Ovary (tissue), 9 donors: ENCODE results near the gene KIF3B. TPM values are rescaled to one million over a fixed set of nuclear protein-coding genes. Genes with fewer than 3 reads are reported as not detected.
A peak's percentile ranks its signal among the peaks of the same experiment; 100 is the strongest.

Experiments used
- DNase-seq, 5 donors: peaks; one replicate each; pipeline ENCODE4 v3.0.0-alpha.2; 2019 to 2020
- H3K27ac ChIP-seq, 2 donors: fragments of 200-600 bp; one replicate each; pipeline versions ENCODE4 v1.5.1 to v1.8.0; 2019 to 2022
- H3K27me3 ChIP-seq: fragments of 200-600 bp; one replicate; pipeline ENCODE4 v1.8.0; 2022
- H3K36me3 ChIP-seq: fragments of 200-600 bp; sonication (generic); one replicate; pipeline ENCODE4 v1.5.1; 2019
- H3K4me1 ChIP-seq: one replicate; pipeline ENCODE4 v1.8.1; 2013; ENCODE audit warnings: mild to moderate bottlenecking, moderate library complexity; ENCODE audit not compliant: insufficient read depth
- H3K4me3 ChIP-seq: fragments of 200-600 bp; sonication (generic); one replicate; pipeline ENCODE4 v1.5.1; 2017
- H3K9me3 ChIP-seq, 2 donors: fragments of 200-600 bp in 1 of 2; sonication (generic) in 1 of 2; one replicate each; pipeline versions ENCODE4 v1.5.1 to v1.8.1; 2013 to 2019; ENCODE audit warnings: mild to moderate bottlenecking in 1 of 2, moderate library complexity in 1 of 2
- CTCF ChIP-seq, 3 donors: fragments of 450-650 bp in 2 of 3; fragments of 200-600 bp in 1 of 3; IDR thresholded peaks; one replicate each; pipeline versions ENCODE4 v1.5.1 to v1.8.0; 2016 to 2022; ENCODE audit warnings: antibody characterized with exemption in 3 of 3, mild to moderate bottlenecking in 1 of 3
- EP300 ChIP-seq: sonication (generic); formaldehyde crosslinking; IDR thresholded peaks from one replicate; pipeline ENCODE4 v1.6.1; 2017; ENCODE audit warnings: antibody characterized with exemption
- POLR2A ChIP-seq: fragments of 450-650 bp; IDR thresholded peaks from one replicate; pipeline ENCODE4 v1.6.1; 2017; ENCODE audit warnings: antibody characterized with exemption, mild to moderate bottlenecking, moderate library complexity
- WGBS, 3 donors: extraction: QIAGEN DNeasy Blood & Tissue Kit in 1 of 3; methylation state at CpG; one replicate each; pipeline versions ENCODE4 v1.1.5 to v1.1.7; 2013 to 2017; 5-methylcytosine and 5-hydroxymethylcytosine counted together
- intact Hi-C, 4 donors: fragments of 100-400 bp; cut with DNase I; formaldehyde crosslinking; loops; one replicate each; pipeline versions ENCODE4 v1.11.0 to v1.15.1; 2022 to 2023
- polyA plus RNA-seq, 2 donors: library from polyadenylated mRNA; stranded (reverse); fragments of 200-250 nt in 1 of 2; fragments of 350-450 nt in 1 of 2; fragmentation: Illumina TruSeq in 1 of 2; extraction: RNeasy Lipid Tissue Mini Kit (QIAGEN cat#74804) in 1 of 2; gene quantifications; one replicate each; pipeline ENCODE4 v1.2.3, GENCODE V29; 2013 to 2014
- total RNA-seq, 7 donors: library from RNA; depleted of rRNA in 2 of 7; stranded (reverse); fragments of >200 nt in 2 of 7; fragmentation: NEBNext Ultra II Directional in 3 of 7; extraction: Animal tissue kit (Norgen Biotek cat#: 25700) in 3 of 7; gene quantifications; one replicate each; pipeline versions ENCODE4 v1.1.0 to v1.2.4, GENCODE V29; 2016 to 2023
- donor health status: DM: no; HTN: no; CAD: no; lungs with moderate emphysema.
- donor health status: DM: no; HTN: no; CAD: no.
- donor health status: Bipolar disorder and iron deficiency.
- donor health status: DM: yes; HTN: yes; CAD: no.
- donor health status: DM: no; HTN: no; CAD: no.
- donor health status: DM: yes; HTN: yes; CAD: no.

Gene KIF3B
- total and polyA plus RNA-seq, 9 donors: 10.6 to 29.8 (median 23.7) TPM

GRCh38 chr20:32330555-32330897 is 53.1 kb downstream of the KIF3B start:
- H3K27ac ChIP-seq: no peak overlapping the region
- peaks cover 7% of the 10 kb centered on the region for H3K4me1 ChIP-seq
- no peak overlapping the region for H3K4me3 ChIP-seq
- no peaks in the 10 kb centered on the region for H3K36me3 ChIP-seq
- H3K27me3 ChIP-seq: no peaks in the 10 kb centered on the region
- 81 to 96% (median 91%) methylated on average over 1 of the region's 1 CpG for WGBS, 3 donors
- H3K9me3 ChIP-seq: no peaks in the 10 kb centered on the region
- intact Hi-C loops: no loop called here
- TF ChIP-seq POLR2A (no peak), EP300 (no peak), CTCF (IDR thresholded peaks at IDR 0.05) (no peak)
- no peak for DNase-seq

- Histone ChIP-seq H3K9me3 (no peaks in the 10 kb centered on the region), H3K4me1 (no peaks in the 10 kb centered on the region), H3K27me3 (no peaks in the 10 kb centered on the region), H3K4me3 (no peak overlapping the region), H3K27ac (no peak overlapping the region), H3K36me3 (no peaks in the 10 kb centered on the region)
- no peak for TF ChIP-seq CTCF (IDR thresholded peaks at IDR 0.05)
- no peak for TF ChIP-seq POLR2A
- no peak for TF ChIP-seq EP300
- intact Hi-C loops: no loop called here
- 85 to 87% (median 87%) methylated on average over 3 of the region's 3 CpGs for WGBS, 3 donors
- no peak for DNase-seq
These were observed 55.2 kb downstream of the KIF3B start for GRCh38 chr20:32332614-32333013.

- no peaks in the 10 kb centered on the region for H3K36me3 ChIP-seq
- no peak overlapping the region for H3K4me3 ChIP-seq
- intact Hi-C loops: no loop called here
- H3K4me1 ChIP-seq: no peaks in the 10 kb centered on the region
- no peaks in the 10 kb centered on the region for H3K9me3 ChIP-seq
- TF ChIP-seq CTCF (IDR thresholded peaks at IDR 0.05): no peak
- TF ChIP-seq POLR2A: no peak
- no peak for TF ChIP-seq EP300
- H3K27me3 ChIP-seq: no peaks in the 10 kb centered on the region
- WGBS, 3 donors: 77 to 84% (median 79%) methylated on average over 12 of the region's 12 CpGs
- DNase-seq: no peak
- no peak overlapping the region for H3K27ac ChIP-seq
These were observed 55.9 kb downstream of the KIF3B start for GRCh38 chr20:32333181-32333987.

- no peaks in the 10 kb centered on the region for H3K9me3 ChIP-seq
- peak in 1 of 5 donors; percentile 26 for DNase-seq
- WGBS, 3 donors: 61 to 75% (median 65%) methylated on average over 13 of the region's 13 CpGs
- intact Hi-C loops: no loop called here
- H3K27me3 ChIP-seq: no peaks in the 10 kb centered on the region
- no peaks in the 10 kb centered on the region for H3K36me3 ChIP-seq
- no peak overlapping the region for H3K27ac ChIP-seq
- no peaks in the 10 kb centered on the region for H3K4me1 ChIP-seq
- TF ChIP-seq POLR2A (no peak), CTCF (IDR thresholded peaks at IDR 0.05) (no peak), EP300 (no peak)
- no peak overlapping the region for H3K4me3 ChIP-seq
These were observed 56.8 kb downstream of the KIF3B start for GRCh38 chr20:32333988-32334885.
